H9 (cell line): ENCODE measurements around the gene BCAS2. TPM values are rescaled to one million over a fixed set of nuclear protein-coding genes. Genes with fewer than 3 reads are reported as not detected.

Experiments used
- DNase-seq: peaks from one replicate; pipeline ENCODE4 v3.0.0-alpha.2; 2017
- H2AFZ ChIP-seq: one replicate; pipeline ENCODE4 v1.6.1; 2013; ENCODE audit warnings: mild to moderate bottlenecking, low read length, control low read depth, moderate library complexity
- H2AK5ac ChIP-seq: 2 replicates; pipeline ENCODE4 v1.6.1; 2013; ENCODE audit warnings: low read length, control low read depth, mixed read lengths; ENCODE audit not compliant: insufficient read length
- H2BK120ac ChIP-seq: one replicate; pipeline ENCODE4 v1.6.1; 2013; ENCODE audit warnings: low read depth, mild to moderate bottlenecking, low read length, control low read depth, inconsistent platforms; ENCODE audit not compliant: poor library complexity, severe bottlenecking
- H2BK12ac ChIP-seq: 2 replicates; pipeline ENCODE4 v1.6.1; 2013; ENCODE audit warnings: low read length, control low read depth, mixed read lengths, low read depth; ENCODE audit not compliant: insufficient read length
- H2BK15ac ChIP-seq: 2 replicates; pipeline ENCODE4 v1.6.1; 2013; ENCODE audit warnings: low read depth, low read length, control low read depth
- H2BK20ac ChIP-seq: one replicate; pipeline ENCODE4 v1.6.1; 2013; ENCODE audit warnings: low read depth, mild to moderate bottlenecking, low read length, control low read depth, inconsistent platforms; ENCODE audit not compliant: poor library complexity, severe bottlenecking
- H2BK5ac ChIP-seq: 2 replicates; pipeline ENCODE4 v1.6.1; 2013; ENCODE audit warnings: low read length, control low read depth, mixed read lengths; ENCODE audit not compliant: insufficient read length
- H3K14ac ChIP-seq: 2 replicates; pipeline ENCODE4 v1.6.1; 2013; ENCODE audit warnings: low read length, control low read depth; ENCODE audit not compliant: insufficient read depth
- H3K18ac ChIP-seq: 2 replicates; pipeline ENCODE4 v1.6.1; 2013; ENCODE audit warnings: low read depth, mild to moderate bottlenecking, mixed read lengths, low read length, control low read depth; ENCODE audit not compliant: insufficient read length
- H3K23ac ChIP-seq: 2 replicates; pipeline ENCODE4 v1.6.1; 2013; ENCODE audit warnings: low read length, control low read depth, mixed read lengths, low read depth; ENCODE audit not compliant: insufficient read length
- H3K23me2 ChIP-seq: 2 replicates; pipeline ENCODE4 v1.6.1; 2013; ENCODE audit warnings: low read depth, mild to moderate bottlenecking, mixed read lengths, low read length, control low read depth; ENCODE audit not compliant: insufficient read length, poor library complexity, severe bottlenecking
- H3K27ac ChIP-seq: 2 replicates; pipeline ENCODE4 v1.5.1; 2013; ENCODE audit warnings: low read length, control low read depth, mixed read lengths, low read depth; ENCODE audit not compliant: insufficient read length
- H3K27me3 ChIP-seq: 2 replicates; pipeline ENCODE4 v1.6.1; 2013; ENCODE audit warnings: low read length, control low read depth, inconsistent platforms; ENCODE audit not compliant: insufficient read depth
- H3K4ac ChIP-seq: 2 replicates; pipeline ENCODE4 v1.6.1; 2013; ENCODE audit warnings: low read depth, mild to moderate bottlenecking, control low read depth, inconsistent platforms, low read length, moderate library complexity
- H3K4me1 ChIP-seq: 2 replicates; pipeline ENCODE4 v1.6.1; 2013; ENCODE audit warnings: low read length, control low read depth, inconsistent platforms; ENCODE audit not compliant: insufficient read depth
- H3K4me2 ChIP-seq: 2 replicates; pipeline ENCODE4 v1.6.1; 2013; ENCODE audit warnings: low read length, control low read depth, mixed read lengths; ENCODE audit not compliant: insufficient read length, insufficient read depth
- H3K56ac ChIP-seq: 2 replicates; pipeline ENCODE4 v1.6.1; 2013; ENCODE audit warnings: low read depth, mild to moderate bottlenecking, mixed read lengths, low read length, control low read depth; ENCODE audit not compliant: insufficient read length
- H3K79me1 ChIP-seq: 2 replicates; pipeline ENCODE4 v1.6.1; 2013; ENCODE audit warnings: low read depth, mild to moderate bottlenecking, moderate library complexity, low read length, control low read depth, inconsistent platforms; ENCODE audit not compliant: insufficient read depth, poor library complexity, severe bottlenecking
- H3K79me2 ChIP-seq: 2 replicates; pipeline ENCODE4 v1.6.1; 2013; ENCODE audit warnings: low read length, control low read depth, inconsistent platforms; ENCODE audit not compliant: insufficient read depth
- H3K9ac ChIP-seq: 2 replicates; pipeline ENCODE4 v1.6.1; 2013; ENCODE audit warnings: low read length, control low read depth, mixed read lengths; ENCODE audit not compliant: insufficient read length; ENCODE audit errors: extremely low read depth
- H3K9me3 ChIP-seq: one replicate; pipeline ENCODE4 v1.6.1; 2013; ENCODE audit warnings: low read depth, low read length, inconsistent platforms; ENCODE audit not compliant: control insufficient read depth
- H3T11ph ChIP-seq: one replicate; pipeline ENCODE4 v1.6.1; 2013; ENCODE audit warnings: mild to moderate bottlenecking, low read length, control low read depth, inconsistent platforms
- H4K20me1 ChIP-seq: one replicate; pipeline ENCODE4 v1.6.1; 2013; ENCODE audit not compliant: control insufficient read depth, insufficient read length, insufficient read depth
- H4K5ac ChIP-seq: 2 replicates; pipeline ENCODE4 v1.6.1; 2013; ENCODE audit warnings: low read depth, mild to moderate bottlenecking, mixed read lengths, low read length, control low read depth; ENCODE audit not compliant: insufficient read length
- H4K8ac ChIP-seq: replicated peaks from 2 replicates; pipeline ENCODE4 v1.6.1; 2013; ENCODE audit warnings: low read length, control low read depth, mixed read lengths, low read depth; ENCODE audit not compliant: insufficient read length
- H4K91ac ChIP-seq: 2 replicates; pipeline ENCODE4 v1.6.1; 2013; ENCODE audit warnings: low read depth, mild to moderate bottlenecking, moderate library complexity, mixed read lengths, low read length, control low read depth; ENCODE audit not compliant: insufficient read length
- H3K27ac Mint-ChIP-seq, 3 experiments: 2 replicates in 2 of 3; 3 replicates in 1 of 3; pipeline ENCODE4 v1.8.0; 2020 to 2021; ENCODE audit warnings: mixed read lengths in 3 of 3, mild to moderate bottlenecking in 1 of 3, moderate library complexity in 1 of 3
- H3K27me3 Mint-ChIP-seq: 2 replicates; pipeline ENCODE4 v1.8.0; 2021; ENCODE audit warnings: low read depth, mild to moderate bottlenecking, moderate library complexity, mixed read lengths
- H3K36me3 Mint-ChIP-seq, 3 experiments: 2 replicates in 2 of 3; 3 replicates in 1 of 3; pipeline ENCODE4 v1.8.0; 2020 to 2021; ENCODE audit warnings: low read depth in 3 of 3, mixed read lengths in 3 of 3; ENCODE audit not compliant: insufficient read depth in 1 of 3
- H3K4me1 Mint-ChIP-seq, 2 experiments: 2 replicates each; pipeline ENCODE4 v1.8.0; 2020; ENCODE audit warnings: mixed read lengths in 2 of 2
- H3K4me3 Mint-ChIP-seq, 2 experiments: 2 replicates in 1 of 2; 3 replicates in 1 of 2; pipeline ENCODE4 v1.8.0; 2020 to 2021; ENCODE audit warnings: mild to moderate bottlenecking in 2 of 2, mixed read lengths in 2 of 2, moderate library complexity in 1 of 2
- H3K9me3 Mint-ChIP-seq, 2 experiments: 2 replicates in 1 of 2; 3 replicates in 1 of 2; pipeline ENCODE4 v1.8.0; 2020; ENCODE audit warnings: mild to moderate bottlenecking in 2 of 2, mixed read lengths in 2 of 2, moderate library complexity in 1 of 2
- WGBS: extraction: QIAGEN DNeasy Blood & Tissue Kit; methylation state at CpG from one replicate; pipeline ENCODE4 v1.1.7; 2013; ENCODE audit warnings: missing lambda C conversion rate, low lambda C conversion rate, mixed read lengths; ENCODE audit not compliant: insufficient read length; ENCODE audit errors: extremely low coverage; 5-methylcytosine and 5-hydroxymethylcytosine counted together
- total RNA-seq: library from RNA; stranded (reverse); gene quantifications from 2 replicates; pipeline ENCODE4 v1.2.1, GENCODE V29; 2021
- TF ChIP-seq, protein P1 (sequence below): fragments of 200-600 bp; sonication (generic); conservative IDR thresholded peaks from 3 replicates; pipeline ENCODE4 v1.8.0; 2021; ENCODE audit warnings: antibody characterized with exemption, mild to moderate bottlenecking

Gene BCAS2
- total RNA-seq, 1 experiment from 2014 or later = 72.1 TPM

DNA sequence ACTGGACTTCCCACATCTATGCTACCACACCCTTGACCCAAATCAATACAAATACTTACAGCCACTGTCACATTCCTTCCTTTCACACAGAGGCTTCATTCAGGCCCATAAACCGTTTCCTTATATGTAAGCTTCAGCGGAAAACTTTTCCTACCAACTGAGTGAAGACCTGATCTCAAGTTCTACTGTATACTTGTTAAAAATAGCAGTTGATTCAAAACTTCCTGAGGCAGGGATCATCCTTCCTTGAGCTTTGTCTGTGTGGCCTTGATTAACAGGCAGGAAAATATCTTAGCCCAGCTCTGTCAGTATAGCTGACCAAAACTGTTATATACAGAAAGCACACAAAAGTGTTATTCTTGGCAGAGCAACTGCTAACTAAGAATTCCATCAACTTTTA is 45.7 kb upstream of the BCAS2 start:
- H3K27me3 ChIP-seq = no peaks in the 10 kb centered on the region
- peaks cover 0 to 3% of the 10 kb centered on the region in 2 experiments; a peak in 2 of 4 replicates for H3K4me1 Mint-ChIP-seq
- H3K23me2 ChIP-seq = no peaks in the 10 kb centered on the region
- H2AFZ ChIP-seq = no peak overlapping the region
- H2BK5ac ChIP-seq = no peak overlapping the region
- no peak overlapping the region for H3K4me3 Mint-ChIP-seq
- no peak overlapping the region for H3K14ac ChIP-seq
- H4K20me1 ChIP-seq = no peaks in the 10 kb centered on the region
- no peak overlapping the region for H3K23ac ChIP-seq
- H3T11ph ChIP-seq = no peak overlapping the region
- H3K9me3 Mint-ChIP-seq = no peaks in the 10 kb centered on the region
- H3K4ac ChIP-seq = no peak overlapping the region
- H2BK120ac ChIP-seq = no peak overlapping the region
- WGBS = no CpG with 5 or more reads among the region's 2 CpGs
- H2AK5ac ChIP-seq = no peak overlapping the region
- H3K79me2 ChIP-seq = no peaks in the 10 kb centered on the region
- no peaks in the 10 kb centered on the region for H3K36me3 Mint-ChIP-seq
- no peak overlapping the region for H2BK15ac ChIP-seq
- no peak overlapping the region for H4K8ac ChIP-seq
- no peak for DNase-seq
- H3K56ac ChIP-seq = no peak overlapping the region
- H4K5ac ChIP-seq = no peak overlapping the region
- no peak overlapping the region for H2BK20ac ChIP-seq
- no peak overlapping the region for H2BK12ac ChIP-seq
- no peaks in the 10 kb centered on the region for H3K79me1 ChIP-seq
- H3K27ac Mint-ChIP-seq = peak overlapping the region in 1 of 3 experiments; percentile 26; a peak in 1 of 7 replicates
- no peak overlapping the region for H3K4me2 ChIP-seq
- no peak overlapping the region for H3K18ac ChIP-seq
- TF ChIP-seq, protein P1, sequence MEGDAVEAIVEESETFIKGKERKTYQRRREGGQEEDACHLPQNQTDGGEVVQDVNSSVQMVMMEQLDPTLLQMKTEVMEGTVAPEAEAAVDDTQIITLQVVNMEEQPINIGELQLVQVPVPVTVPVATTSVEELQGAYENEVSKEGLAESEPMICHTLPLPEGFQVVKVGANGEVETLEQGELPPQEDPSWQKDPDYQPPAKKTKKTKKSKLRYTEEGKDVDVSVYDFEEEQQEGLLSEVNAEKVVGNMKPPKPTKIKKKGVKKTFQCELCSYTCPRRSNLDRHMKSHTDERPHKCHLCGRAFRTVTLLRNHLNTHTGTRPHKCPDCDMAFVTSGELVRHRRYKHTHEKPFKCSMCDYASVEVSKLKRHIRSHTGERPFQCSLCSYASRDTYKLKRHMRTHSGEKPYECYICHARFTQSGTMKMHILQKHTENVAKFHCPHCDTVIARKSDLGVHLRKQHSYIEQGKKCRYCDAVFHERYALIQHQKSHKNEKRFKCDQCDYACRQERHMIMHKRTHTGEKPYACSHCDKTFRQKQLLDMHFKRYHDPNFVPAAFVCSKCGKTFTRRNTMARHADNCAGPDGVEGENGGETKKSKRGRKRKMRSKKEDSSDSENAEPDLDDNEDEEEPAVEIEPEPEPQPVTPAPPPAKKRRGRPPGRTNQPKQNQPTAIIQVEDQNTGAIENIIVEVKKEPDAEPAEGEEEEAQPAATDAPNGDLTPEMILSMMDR = no peak
- no peaks in the 10 kb centered on the region for H3K27me3 Mint-ChIP-seq
- no peaks in the 10 kb centered on the region for H3K9me3 ChIP-seq
- no peak overlapping the region for H4K91ac ChIP-seq
- no peak overlapping the region for H3K9ac ChIP-seq
- no peak overlapping the region for H3K27ac ChIP-seq
- no peaks in the 10 kb centered on the region for H3K4me1 ChIP-seq
